OCI-LY3 (cell line): Measurements from ENCODE around the gene ZFAND5.
A peak's percentile ranks its signal among the peaks of the same experiment; 100 is the strongest.

Source experiments
- H2AFZ ChIP-seq: fragments of 200-600, 300-600 bp; shearing (Covaris generic); 2 replicates; pipeline ENCODE4 v1.6.0; 2014; ENCODE audit warnings: antibody characterized with exemption, low read depth, low read length
- H3K27ac ChIP-seq: fragments of 200-600, 300-600 bp; sonication (generic); 2 replicates; pipeline ENCODE4 v1.5.1; 2014; ENCODE audit warnings: mild to moderate bottlenecking, low read length, moderate library complexity, mixed read lengths
- H3K27me3 ChIP-seq: fragments of 200-600, 300-600 bp; sonication (generic); 2 replicates; pipeline ENCODE4 v1.6.1; 2014; ENCODE audit warnings: low read depth, low read length, mixed read lengths
- H3K36me3 ChIP-seq: fragments of 200-600, 300-600 bp; sonication (generic); replicated peaks from 2 replicates; pipeline ENCODE3; 2014; ENCODE audit warnings: low read depth, low read length, mixed read lengths
- H3K4me1 ChIP-seq: fragments of 300-600, 200-600 bp; sonication (generic); 2 replicates; pipeline ENCODE4 v1.6.1; 2014; ENCODE audit warnings: low read length, mixed read lengths
- H3K4me2 ChIP-seq: fragments of 200-600, 300-600 bp; sonication (generic); 2 replicates; pipeline ENCODE4 v1.6.1; 2014; ENCODE audit warnings: low read length, mixed read lengths
- H3K4me3 ChIP-seq: fragments of 300-600, 200-600 bp; sonication (generic); 2 replicates; pipeline ENCODE4 v1.5.1; 2014; ENCODE audit warnings: antibody characterized with exemption, mild to moderate bottlenecking, low read length, moderate library complexity
- H3K79me2 ChIP-seq: fragments of 300-600, 200-600 bp; shearing (Covaris generic); 2 replicates; pipeline ENCODE4 v1.6.1; 2014; ENCODE audit warnings: mild to moderate bottlenecking, low read length, mixed read lengths
- H3K9ac ChIP-seq: fragments of 300-600, 200-600 bp; shearing (Covaris generic); 2 replicates; pipeline ENCODE4 v1.6.0; 2014; ENCODE audit warnings: mild to moderate bottlenecking, low read length, moderate library complexity
- H3K9me3 ChIP-seq: fragments of 200-600, 300-600 bp; shearing (Covaris generic); 2 replicates; pipeline ENCODE4 v1.6.1; 2014; ENCODE audit warnings: low read length, mixed read lengths; ENCODE audit not compliant: insufficient read depth
- H4K20me1 ChIP-seq: fragments of 200-600, 300-600 bp; sonication (generic); 2 replicates; pipeline ENCODE4 v1.6.1; 2016; ENCODE audit warnings: low read length, mixed read lengths; ENCODE audit not compliant: insufficient read depth
- CTCF ChIP-seq: fragments of 200-600, 300-600 bp; sonication (generic); IDR thresholded peaks from 2 replicates; pipeline ENCODE4 v1.5.1; 2014; ENCODE audit warnings: antibody characterized with exemption, low read length, low read depth
- EZH2phosphoT487 ChIP-seq: fragments of 200-600 bp; shearing (Covaris generic); IDR thresholded peaks from 2 replicates; pipeline ENCODE4 v1.6.1; 2018; ENCODE audit warnings: antibody characterized with exemption, mixed run types, low read depth

The ZFAND5 gene

GRCh38 chr9:72315510-72316311, 49.3 kb downstream of the ZFAND5 start:
- Histone ChIP-seq H3K4me3 (no peak overlapping the region), H4K20me1 (no peaks in the 10 kb centered on the region), H3K4me2 (no peak overlapping the region), H3K27me3 (no peaks in the 10 kb centered on the region), H3K4me1 (peaks cover 11% of the 10 kb centered on the region), H3K9ac (no peak overlapping the region), H3K79me2 (no peaks in the 10 kb centered on the region), H3K9me3 (no peaks in the 10 kb centered on the region), H2AFZ (no peak overlapping the region), H3K36me3 (no peaks in the 10 kb centered on the region), H3K27ac (no peak overlapping the region)
- TF ChIP-seq EZH2phosphoT487 (no peak), CTCF (no peak)

- no peaks in the 10 kb centered on the region for H3K27me3 ChIP-seq
- H4K20me1 ChIP-seq, result no peaks in the 10 kb centered on the region
- H2AFZ ChIP-seq, result no peak overlapping the region
- no peak for TF ChIP-seq CTCF
- no peak for TF ChIP-seq EZH2phosphoT487
- no peaks in the 10 kb centered on the region for H3K36me3 ChIP-seq
- H3K4me3 ChIP-seq, result no peak overlapping the region
- H3K9ac ChIP-seq, result no peak overlapping the region
- no peak overlapping the region for H3K4me2 ChIP-seq
- no peaks in the 10 kb centered on the region for H3K9me3 ChIP-seq
- H3K4me1 ChIP-seq, result peaks cover 11% of the 10 kb centered on the region
- H3K27ac ChIP-seq, result no peak overlapping the region
- no peaks in the 10 kb centered on the region for H3K79me2 ChIP-seq
These were observed 49.9 kb downstream of the ZFAND5 start for GRCh38 chr9:72315089-72315509.

- Histone ChIP-seq H3K4me1 (peaks cover 11% of the 10 kb centered on the region), H3K9ac (no peak overlapping the region), H3K79me2 (no peaks in the 10 kb centered on the region), H3K4me3 (no peak overlapping the region), H3K36me3 (no peaks in the 10 kb centered on the region), H3K27me3 (no peaks in the 10 kb centered on the region), H4K20me1 (no peaks in the 10 kb centered on the region), H3K9me3 (no peaks in the 10 kb centered on the region), H2AFZ (no peak overlapping the region), H3K4me2 (no peak overlapping the region), H3K27ac (no peak overlapping the region)
- TF ChIP-seq CTCF (no peak), EZH2phosphoT487 (no peak)
These were observed 51.5 kb downstream of the ZFAND5 start for GRCh38 chr9:72313507-72313906.

GRCh38 chr9:72312386-72312987, 52.5 kb downstream of the ZFAND5 start:
- no peaks in the 10 kb centered on the region for H3K9me3 ChIP-seq
- H3K79me2 ChIP-seq, result no peaks in the 10 kb centered on the region
- H3K27me3 ChIP-seq, result no peaks in the 10 kb centered on the region
- H3K4me2 ChIP-seq, result peak overlapping the region; percentile 12; the same call in 1 of the 2 replicates
- H3K4me1 ChIP-seq, result peaks cover 21% of the 10 kb centered on the region
- no peaks in the 10 kb centered on the region for H3K36me3 ChIP-seq
- no peak overlapping the region for H3K9ac ChIP-seq
- H3K27ac ChIP-seq, result no peak overlapping the region
- no peak for TF ChIP-seq EZH2phosphoT487
- TF ChIP-seq CTCF, result no peak
- H4K20me1 ChIP-seq, result no peaks in the 10 kb centered on the region
- H2AFZ ChIP-seq, result no peak overlapping the region
- H3K4me3 ChIP-seq, result no peak overlapping the region
